ENCODE data around the gene ARRDC1.

GRCh38 chr9:137619240-137620047 is 14.0 kb downstream of the ARRDC1 start:
- TF ChIP-seq, protein P1, sequence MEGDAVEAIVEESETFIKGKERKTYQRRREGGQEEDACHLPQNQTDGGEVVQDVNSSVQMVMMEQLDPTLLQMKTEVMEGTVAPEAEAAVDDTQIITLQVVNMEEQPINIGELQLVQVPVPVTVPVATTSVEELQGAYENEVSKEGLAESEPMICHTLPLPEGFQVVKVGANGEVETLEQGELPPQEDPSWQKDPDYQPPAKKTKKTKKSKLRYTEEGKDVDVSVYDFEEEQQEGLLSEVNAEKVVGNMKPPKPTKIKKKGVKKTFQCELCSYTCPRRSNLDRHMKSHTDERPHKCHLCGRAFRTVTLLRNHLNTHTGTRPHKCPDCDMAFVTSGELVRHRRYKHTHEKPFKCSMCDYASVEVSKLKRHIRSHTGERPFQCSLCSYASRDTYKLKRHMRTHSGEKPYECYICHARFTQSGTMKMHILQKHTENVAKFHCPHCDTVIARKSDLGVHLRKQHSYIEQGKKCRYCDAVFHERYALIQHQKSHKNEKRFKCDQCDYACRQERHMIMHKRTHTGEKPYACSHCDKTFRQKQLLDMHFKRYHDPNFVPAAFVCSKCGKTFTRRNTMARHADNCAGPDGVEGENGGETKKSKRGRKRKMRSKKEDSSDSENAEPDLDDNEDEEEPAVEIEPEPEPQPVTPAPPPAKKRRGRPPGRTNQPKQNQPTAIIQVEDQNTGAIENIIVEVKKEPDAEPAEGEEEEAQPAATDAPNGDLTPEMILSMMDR (IDR thresholded peaks at IDR 0.05): no peak
- TF ChIP-seq POLR2A (IDR thresholded peaks at IDR 0.05; ENCODE audit: low read depth): no peak
- no peak for TF ChIP-seq EP300 (IDR thresholded peaks at IDR 0.05)
- peak in 1 of 2 donors; percentile 5 for TF ChIP-seq POLR2AphosphoS5 (IDR thresholded peaks at IDR 0.05)
